K562 (cell line): ENCODE data around the gene C11orf42.

Experiments used
- CTCF ChIP-seq, 3 experiments: IDR thresholded peaks in 2 of 3; conservative IDR thresholded peaks in 1 of 3; 2 replicates each; pipeline ENCODE4 v1.5.1; 2011 to 2012; ENCODE audit warnings: low read length in 3 of 3, mild to moderate bottlenecking in 3 of 3, control low read depth in 2 of 3, improper control_type of control experiment in 1 of 3, inconsistent platforms in 1 of 3, low read depth in 1 of 3, mixed read lengths in 1 of 3, moderate library complexity in 1 of 3; ENCODE audit not compliant: insufficient read depth in 2 of 3
- ETS1 ChIP-seq: conservative IDR thresholded peaks from 2 replicates; pipeline ENCODE4 v1.6.1; 2011; ENCODE audit warnings: low read depth, mild to moderate bottlenecking, low read length; ENCODE audit not compliant: control insufficient read depth
- EZH2 ChIP-seq: IDR thresholded peaks from 2 replicates; pipeline ENCODE4 v1.6.1; 2012; ENCODE audit warnings: low read depth, mild to moderate bottlenecking, inconsistent platforms, low read length, borderline replicate concordance
- ZNF12 ChIP-seq: sonication (generic); formaldehyde crosslinking; IDR thresholded peaks from 2 replicates; pipeline ENCODE4 v1.4.0; 2020; ENCODE audit warnings: mild to moderate bottlenecking, missing genetic modification reagents

GRCh38 chr11:6201481-6201880 lies 3.9 kb upstream of the C11orf42 start:
- TF ChIP-seq ETS1 (no peak), CTCF (IDR thresholded peaks at IDR 0.05 in 2 of 3, conservative IDR thresholded peaks at IDR 0.05 in 1 of 3; ENCODE audit: insufficient read depth in 2 of 3, low read depth in 1 of 3, low read length in 3 of 3) (no peak), ZNF12 (CRISPR knock-in tag) (no peak), EZH2 (no peak)
